ENCODE measurements around the gene MS4A15. TPM values are rescaled to one million over a fixed set of nuclear protein-coding genes. Genes with fewer than 3 reads are reported as not detected.

The MS4A15 gene
- total and polyA plus RNA-seq, 9 of the 15 experiments (the other 6 are each of a cell fraction or from before 2014, with no cell fraction given): not detected

- FAIRE-seq: no peak
These were observed 18.1 kb downstream of the MS4A15 start for GRCh38 chr11:60774726-60775125.

GRCh38 chr11:60775420-60775961, 18.8 kb downstream of the MS4A15 start:
- DNase-seq (ENCODE audit: extremely low read depth in 1 of 4, low spot score in 3 of 4) (peak; percentile 75 to 86 (median 78)), ATAC-seq (peak; percentile 95), FAIRE-seq (peak; percentile 99)
- no peak overlapping the region for H3K4me3 ChIP-seq
- no peaks in the 10 kb centered on the region for H3K9me1 ChIP-seq (ENCODE audit: control insufficient read depth, insufficient read depth, low read length)
- peak overlapping the region; percentile 64; the same call in 1 of the 2 replicates for H2AFZ ChIP-seq (ENCODE audit: low read depth, low read length)
- BruUV-seq (replicated peaks): no TSS peak
- intact Hi-C loops (cut with micrococcal nuclease): loop anchor here (1.0 to 5.0 kb wide), 4 partner anchors 55 to 412 kb away; no protein-coding TSS in a partner anchor
- 10% methylated on average over 15 of the region's 15 CpGs for WGBS (ENCODE audit: insufficient coverage, low coverage, missing lambda C conversion rate)
- H3K4me2 ChIP-seq (ENCODE audit: insufficient read depth, low read length): no peak overlapping the region
- H3K27ac ChIP-seq (ENCODE audit: extremely low read depth, low read depth, low read length): no peak overlapping the region
- in situ Hi-C loops (cut with MboI): loop anchor here (5.0 kb wide), 1 partner anchor 122 kb away; no protein-coding TSS in a partner anchor
- ChIA-PET CTCF (ENCODE audit: low intra/inter-chr PET ratio) (interaction anchor here (0.5 to 1.2 kb wide), 7 partner anchors 9 to 804 kb away, joined by 3 to 5 read pairs (median 3); no protein-coding TSS in a partner anchor), POLR2A (interaction anchor here (0.5 to 1.8 kb wide), 3 partner anchors 11 to 332 kb away, joined by 3 to 4 read pairs (median 3); no protein-coding TSS in a partner anchor)
- H3K9ac ChIP-seq (ENCODE audit: insufficient read depth in 1 of 2, low read depth in 2 of 2, low read length in 2 of 2): no peak overlapping the region
- no peaks in the 10 kb centered on the region for H3K36me3 ChIP-seq (ENCODE audit: control insufficient read depth, insufficient read depth, low read length)
- H3K9me3 ChIP-seq (replicated peaks; ENCODE audit: control insufficient read depth, insufficient read depth, low read depth, low read length): no peaks in the 10 kb centered on the region
- H3K79me2 ChIP-seq (ENCODE audit: control insufficient read depth, insufficient read depth, low read length): no peaks in the 10 kb centered on the region
- peaks cover 0 to 10% of the 10 kb centered on the region in 2 experiments; a peak in 1 of 5 replicates for H3K4me1 ChIP-seq (replicated peaks in 1 of 2; ENCODE audit: control insufficient read depth in 2 of 2, insufficient read depth in 2 of 2, low read length in 2 of 2)
- H4K20me1 ChIP-seq (replicated peaks; ENCODE audit: control insufficient read depth, insufficient read depth, low read length): peaks cover 6% of the 10 kb centered on the region; the same call in 1 of the 2 replicates
- H3K27me3 ChIP-seq (ENCODE audit: control insufficient read depth in 2 of 2, insufficient read depth in 2 of 2, low read length in 2 of 2): peaks cover 15 to 40% of the 10 kb centered on the region in 2 experiments; a peak in 4 of 5 replicates
- TF ChIP-seq TEAD4 (IDR thresholded peaks at IDR 0.05; ENCODE audit: low read length) (peak; percentile 32; the same call in 1 of the 2 replicates), TEAD4 (CRISPR knock-in tag; IDR thresholded peaks at IDR 0.05; ENCODE audit: borderline replicate concordance) (no peak), ZNF24 (IDR thresholded peaks at IDR 0.05) (peak; percentile 7; the same call in 1 of the 2 replicates)
- TF ChIP-seq, protein P1, sequence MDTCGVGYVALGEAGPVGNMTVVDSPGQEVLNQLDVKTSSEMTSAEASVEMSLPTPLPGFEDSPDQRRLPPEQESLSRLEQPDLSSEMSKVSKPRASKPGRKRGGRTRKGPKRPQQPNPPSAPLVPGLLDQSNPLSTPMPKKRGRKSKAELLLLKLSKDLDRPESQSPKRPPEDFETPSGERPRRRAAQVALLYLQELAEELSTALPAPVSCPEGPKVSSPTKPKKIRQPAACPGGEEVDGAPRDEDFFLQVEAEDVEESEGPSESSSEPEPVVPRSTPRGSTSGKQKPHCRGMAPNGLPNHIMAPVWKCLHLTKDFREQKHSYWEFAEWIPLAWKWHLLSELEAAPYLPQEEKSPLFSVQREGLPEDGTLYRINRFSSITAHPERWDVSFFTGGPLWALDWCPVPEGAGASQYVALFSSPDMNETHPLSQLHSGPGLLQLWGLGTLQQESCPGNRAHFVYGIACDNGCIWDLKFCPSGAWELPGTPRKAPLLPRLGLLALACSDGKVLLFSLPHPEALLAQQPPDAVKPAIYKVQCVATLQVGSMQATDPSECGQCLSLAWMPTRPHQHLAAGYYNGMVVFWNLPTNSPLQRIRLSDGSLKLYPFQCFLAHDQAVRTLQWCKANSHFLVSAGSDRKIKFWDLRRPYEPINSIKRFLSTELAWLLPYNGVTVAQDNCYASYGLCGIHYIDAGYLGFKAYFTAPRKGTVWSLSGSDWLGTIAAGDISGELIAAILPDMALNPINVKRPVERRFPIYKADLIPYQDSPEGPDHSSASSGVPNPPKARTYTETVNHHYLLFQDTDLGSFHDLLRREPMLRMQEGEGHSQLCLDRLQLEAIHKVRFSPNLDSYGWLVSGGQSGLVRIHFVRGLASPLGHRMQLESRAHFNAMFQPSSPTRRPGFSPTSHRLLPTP (IDR thresholded peaks at IDR 0.05; ENCODE audit: borderline replicate concordance, extremely low read depth, insufficient read length): no peak

More at GRCh38 chr11:60774726-60775125, 18.1 kb downstream of the MS4A15 start:
- H3K36me3 ChIP-seq (ENCODE audit: control insufficient read depth, insufficient read depth, low read length): no peaks in the 10 kb centered on the region
- no peaks in the 10 kb centered on the region for H3K9me1 ChIP-seq (ENCODE audit: control insufficient read depth, insufficient read depth, low read length)
- 10% methylated on average over 11 of the region's 13 CpGs for WGBS (ENCODE audit: insufficient coverage, low coverage, missing lambda C conversion rate)
- no peak overlapping the region for H3K4me2 ChIP-seq (ENCODE audit: insufficient read depth, low read length)
- no peak overlapping the region for H3K27ac ChIP-seq (ENCODE audit: extremely low read depth, low read depth, low read length)
- H3K9ac ChIP-seq (ENCODE audit: insufficient read depth in 1 of 2, low read depth in 2 of 2, low read length in 2 of 2): no peak overlapping the region
- TF ChIP-seq ZNF586 (CRISPR knock-in tag; conservative IDR thresholded peaks at IDR 0.05) (no peak), RAD21 (CRISPR knock-in tag; conservative IDR thresholded peaks at IDR 0.05 in 1 of 2, IDR thresholded peaks at IDR 0.05 in 1 of 2) (no peak)
- DNase-seq (ENCODE audit: extremely low read depth in 1 of 4, low spot score in 3 of 4): no peak
- peaks cover 0 to 13% of the 10 kb centered on the region in 2 experiments; a peak in 1 of 5 replicates for H3K4me1 ChIP-seq (replicated peaks in 1 of 2; ENCODE audit: control insufficient read depth in 2 of 2, insufficient read depth in 2 of 2, low read length in 2 of 2)
- H3K9me3 ChIP-seq (replicated peaks; ENCODE audit: control insufficient read depth, insufficient read depth, low read depth, low read length): no peaks in the 10 kb centered on the region
- H2AFZ ChIP-seq (ENCODE audit: low read depth, low read length): no peak overlapping the region
- H3K79me2 ChIP-seq (ENCODE audit: control insufficient read depth, insufficient read depth, low read length): no peaks in the 10 kb centered on the region
- POLR2A ChIA-PET: interaction anchor here (0.8 to 1.8 kb wide), 2 partner anchors 11 to 21 kb away, joined by 4 read pairs; no protein-coding TSS in a partner anchor
- BruUV-seq (replicated peaks): no TSS peak
- H4K20me1 ChIP-seq (replicated peaks; ENCODE audit: control insufficient read depth, insufficient read depth, low read length): peaks cover 6% of the 10 kb centered on the region; the same call in 1 of the 2 replicates
- peaks cover 18 to 44% of the 10 kb centered on the region in 2 experiments; a peak in 4 of 5 replicates for H3K27me3 ChIP-seq (ENCODE audit: control insufficient read depth in 2 of 2, insufficient read depth in 2 of 2, low read length in 2 of 2)
- in situ Hi-C loops (cut with MboI): loop anchor here (5.0 kb wide), 1 partner anchor 123 kb away; no protein-coding TSS in a partner anchor
- no peak overlapping the region for H3K4me3 ChIP-seq
- ATAC-seq: no peak
- intact Hi-C loops (cut with micrococcal nuclease): loop anchor here (1.0 to 5.0 kb wide), 4 partner anchors 56 to 413 kb away; no protein-coding TSS in a partner anchor
- CTCF ChIA-PET (ENCODE audit: low intra/inter-chr PET ratio): interaction anchor here (0.5 to 1.2 kb wide), 2 partner anchors 125 to 805 kb away, joined by 3 to 4 read pairs; no protein-coding TSS in a partner anchor

Data from K562 (cell line).